Stomach (tissue), 9 donors: ENCODE measurements around the gene REC8. TPM values are rescaled to one million over a fixed set of nuclear protein-coding genes. Genes with fewer than 3 reads are reported as not detected.

Experiments used
- DNase-seq, 2 donors: peaks; one replicate each; pipeline versions ENCODE4 v3.0.0 to v3.0.0-alpha.2; 2013 to 2019
- H3K27ac ChIP-seq, 5 donors: fragments of 200-600 bp in 4 of 5; sonication (generic) in 4 of 5; one replicate each; pipeline ENCODE4 v1.5.1; 2013 to 2019; ENCODE audit warnings: mild to moderate bottlenecking in 1 of 5, moderate library complexity in 1 of 5
- H3K27me3 ChIP-seq, 3 donors: fragments of 200-600 bp; sonication (generic); one replicate each; pipeline ENCODE4 v1.5.1; 2017 to 2019; ENCODE audit warnings: mixed run types in 1 of 3
- H3K36me3 ChIP-seq, 4 donors: fragments of 200-600 bp; sonication (generic); 1 replicate in 3 of 4; 2 replicates in 1 of 4; pipeline ENCODE4 v1.5.1; 2016 to 2019
- H3K4me1 ChIP-seq, 4 donors: fragments of 200-600 bp; sonication (generic); one replicate each; pipeline ENCODE4 v1.5.1; 2016 to 2019
- H3K4me3 ChIP-seq, 4 donors: fragments of 200-600 bp; sonication (generic) in 3 of 4; one replicate each; pipeline ENCODE4 v1.5.1; 2016 to 2019; ENCODE audit warnings: mild to moderate bottlenecking in 1 of 4
- H3K9me3 ChIP-seq, 4 donors: fragments of 200-600 bp; sonication (generic); one replicate each; pipeline ENCODE4 v1.5.1; 2016 to 2019
- CTCF ChIP-seq, 7 experiments: fragments of 450-650 bp in 4 of 7; fragments of 200-600 bp in 3 of 7; sonication (generic) in 3 of 7; IDR thresholded peaks; one replicate each; pipeline ENCODE4 v1.5.1; 2016 to 2019; ENCODE audit warnings: antibody characterized with exemption in 7 of 7, control low read depth in 2 of 7, mild to moderate bottlenecking in 1 of 7
- EP300 ChIP-seq: sonication (generic); formaldehyde crosslinking; IDR thresholded peaks from one replicate; pipeline ENCODE4 v1.6.1; 2017; ENCODE audit warnings: antibody characterized with exemption
- POLR2A ChIP-seq, 4 donors: fragments of 450-650 bp; IDR thresholded peaks; one replicate each; pipeline ENCODE4 v1.6.1; 2016; ENCODE audit warnings: antibody characterized with exemption in 4 of 4, control low read depth in 2 of 4, mild to moderate bottlenecking in 1 of 4, moderate library complexity in 1 of 4
- POLR2AphosphoS5 ChIP-seq, 3 donors: sonication (generic); formaldehyde crosslinking; IDR thresholded peaks; one replicate each; pipeline ENCODE4 v1.6.1; 2016; ENCODE audit warnings: antibody characterized with exemption in 3 of 3
- WGBS, 5 donors: extraction: QIAGEN DNeasy Blood & Tissue Kit in 3 of 5; methylation state at CpG; one replicate each; pipeline versions ENCODE4 v1.1.5 to v1.1.7; 2013 to 2018; 5-methylcytosine and 5-hydroxymethylcytosine counted together
- intact Hi-C: fragments of 100-400 bp; cut with DNase I; formaldehyde crosslinking; loops from one replicate; pipeline ENCODE4 v1.15.1; 2023; ENCODE audit warnings: low total_unique reads
- polyA plus RNA-seq, 3 donors: library from polyadenylated mRNA; stranded (reverse); fragments of 200-250 nt; gene quantifications; one replicate each; pipeline ENCODE4 v1.2.3, GENCODE V29; 2013
- total RNA-seq, 5 donors: library from RNA; depleted of rRNA; stranded (reverse); fragments of >200 nt; gene quantifications; one replicate each; pipeline versions ENCODE4 v1.1.0 to v1.2.3, GENCODE V29; 2014 to 2016
- donor health status: healthy with polysubstance abuse.
- donor health status: Bipolar disorder and iron deficiency.
- donor health status: healthy.

The REC8 gene
- total and polyA plus RNA-seq, 8 donors: 14.5 to 122 (median 42.1) TPM

DNA sequence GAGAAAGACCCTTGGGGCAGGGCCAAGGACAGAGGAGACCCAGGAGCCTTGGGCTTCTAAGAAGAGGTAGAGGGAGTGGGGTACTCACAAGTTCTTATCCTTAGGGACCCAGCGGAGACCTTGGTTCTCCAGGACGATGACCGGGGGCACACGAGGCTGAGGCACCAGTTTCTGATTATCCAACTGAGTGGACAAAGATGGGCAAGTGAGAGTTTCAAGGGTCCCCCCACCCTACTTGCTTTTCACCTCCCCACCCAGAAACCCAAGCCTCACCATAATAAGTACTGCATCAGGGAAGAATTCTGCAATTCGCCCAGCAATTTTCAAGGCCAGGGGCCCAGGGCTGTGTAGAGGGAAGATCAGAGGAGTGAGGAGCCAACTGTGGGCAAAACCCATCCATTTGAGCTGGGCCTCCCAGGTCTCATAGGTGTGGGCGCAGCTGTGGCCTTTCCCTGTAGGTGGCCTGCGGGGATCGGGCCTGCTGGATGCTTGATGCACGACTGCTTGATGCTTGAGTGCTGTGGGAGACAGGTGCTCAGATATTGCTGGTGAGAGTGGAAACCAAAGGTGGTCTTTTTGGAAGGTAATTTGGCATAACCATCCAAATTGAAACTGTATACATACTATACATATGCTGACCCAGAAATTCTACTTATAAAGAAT, 32.5 kb upstream of the REC8 start:
- H3K36me3 ChIP-seq: peaks cover 28 to 43% (median 37%) of the 10 kb centered on the region in 4 donors
- TF ChIP-seq POLR2A (IDR thresholded peaks at IDR 0.05) (no peak), EP300 (no peak), CTCF (IDR thresholded peaks at IDR 0.05) (no peak), POLR2AphosphoS5 (IDR thresholded peaks at IDR 0.05) (no peak)
- WGBS, 5 donors: 75 to 87% (median 78%) methylated on average over 9 of the region's 9 CpGs
- H3K9me3 ChIP-seq: no peaks in the 10 kb centered on the region
- H3K4me1 ChIP-seq: peaks cover 18 to 74% (median 67%) of the 10 kb centered on the region in 4 donors
- no peak for DNase-seq
- intact Hi-C loops: no loop called here
- H3K27ac ChIP-seq: peak overlapping the region in 4 of 5 donors; percentile 14 to 92 (median 60)
- H3K4me3 ChIP-seq: peak overlapping the region in 1 of 4 donors; percentile 71
- H3K27me3 ChIP-seq: no peaks in the 10 kb centered on the region

DNA sequence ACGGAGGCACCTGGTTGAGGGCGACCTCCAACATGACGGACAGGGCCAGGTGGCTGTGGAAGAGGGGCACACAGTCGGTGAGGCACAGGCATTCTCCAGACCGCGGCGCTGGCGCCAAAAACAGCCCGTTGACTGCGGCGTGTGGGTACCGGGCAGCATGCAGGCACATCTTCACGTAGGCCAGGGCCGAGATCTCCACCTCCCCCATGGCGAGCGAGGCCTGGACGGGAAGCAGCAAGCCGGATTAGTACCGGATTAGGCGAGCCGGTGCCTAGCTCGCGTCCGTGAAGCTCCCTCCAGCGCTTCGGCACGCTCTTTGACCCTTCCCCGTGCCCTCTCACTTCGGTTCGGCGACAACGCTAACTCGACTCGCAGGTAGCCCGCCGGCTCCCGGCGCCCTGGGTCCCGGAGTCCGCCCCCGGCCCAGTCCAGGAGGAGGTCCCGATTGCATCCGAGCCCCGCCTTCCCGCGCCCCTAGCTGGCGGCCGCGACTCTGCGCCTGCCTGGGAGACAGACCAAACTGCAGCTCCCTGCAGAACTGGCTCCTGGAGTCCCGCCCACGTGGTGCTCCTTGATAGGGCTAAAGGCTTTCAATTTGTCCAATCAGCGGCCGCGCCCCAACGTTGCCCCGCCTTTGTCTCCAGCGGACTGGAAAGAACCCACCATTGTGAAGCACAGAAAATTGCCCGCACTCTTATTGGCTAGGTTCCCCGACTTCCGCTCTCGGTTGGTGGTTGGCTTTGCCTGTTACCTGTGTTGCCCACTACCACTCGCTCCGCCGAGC, 30.6 kb upstream of the REC8 start, which contains the start of gene EMC9:
TSS of gene EMC9 (minus strand) at position 495 of the 784 bp plus-strand sequence. CDS start at position 208, 287 bp downstream.
- Histone ChIP-seq H3K36me3 (peaks cover 28 to 43% (median 37%) of the 10 kb centered on the region in 4 donors), H3K27me3 (no peaks in the 10 kb centered on the region), H3K4me3 (peak within 1 kb of the TSS; percentile 71 to 85 (median 76)), H3K27ac (peak within 1 kb of the TSS; percentile 89 to 94 (median 92)), H3K9me3 (no peaks in the 10 kb centered on the region), H3K4me1 (peaks cover 28 to 84% (median 77%) of the 10 kb centered on the region in 4 donors)
- TF ChIP-seq POLR2A (IDR thresholded peaks at IDR 0.05): peak in 1 of 4 donors; percentile 30
- peak in 5 of 7 experiments; percentile 50 to 72 (median 66) for TF ChIP-seq CTCF (IDR thresholded peaks at IDR 0.05)
- no peak for TF ChIP-seq EP300
- TF ChIP-seq POLR2AphosphoS5 (IDR thresholded peaks at IDR 0.05): peak; percentile 66 to 84 (median 77)
- peak; percentile 100 for DNase-seq
- WGBS, 5 donors: 0 to 1% (median 0%) methylated on average over 30 to 65 of the region's 65 CpGs
- intact Hi-C loops: no loop called here

GRCh38 chr14:24143511-24143910, 28.4 kb upstream of the REC8 start:
- no peak for DNase-seq
- intact Hi-C loops: no loop called here
- no peaks in the 10 kb centered on the region for H3K9me3 ChIP-seq
- no peak overlapping the region for H3K4me3 ChIP-seq
- TF ChIP-seq POLR2A (IDR thresholded peaks at IDR 0.05) (no peak), CTCF (IDR thresholded peaks at IDR 0.05) (no peak), EP300 (no peak), POLR2AphosphoS5 (IDR thresholded peaks at IDR 0.05) (no peak)
- 77 to 98% (median 90%) methylated on average over 2 of the region's 2 CpGs for WGBS, 5 donors
- peaks cover 12 to 28% (median 25%) of the 10 kb centered on the region in 4 donors for H3K36me3 ChIP-seq
- no peaks in the 10 kb centered on the region for H3K27me3 ChIP-seq
- peaks cover 28 to 70% (median 67%) of the 10 kb centered on the region in 4 donors for H3K4me1 ChIP-seq
- H3K27ac ChIP-seq: no peak overlapping the region

- WGBS, 5 donors: 80 to 92% (median 91%) methylated on average over 1 of the region's 1 CpG
- TF ChIP-seq EP300: no peak
- no peak for TF ChIP-seq POLR2A (IDR thresholded peaks at IDR 0.05)
- no peak for TF ChIP-seq CTCF (IDR thresholded peaks at IDR 0.05)
- TF ChIP-seq POLR2AphosphoS5 (IDR thresholded peaks at IDR 0.05): no peak
- Histone ChIP-seq H3K4me1 (peaks cover 31 to 70% (median 67%) of the 10 kb centered on the region in 4 donors), H3K36me3 (peaks cover 5 to 28% (median 25%) of the 10 kb centered on the region in 4 donors), H3K27me3 (no peaks in the 10 kb centered on the region), H3K27ac (peak overlapping the region in 1 of 5 donors; percentile 38), H3K9me3 (no peaks in the 10 kb centered on the region), H3K4me3 (no peak overlapping the region)
- intact Hi-C loops: no loop called here
- DNase-seq: no peak
These were observed 27.4 kb upstream of the REC8 start for GRCh38 chr14:24144451-24144850.
